Measurements from ENCODE around the gene UQCRC1.

Gene UQCRC1

DNA sequence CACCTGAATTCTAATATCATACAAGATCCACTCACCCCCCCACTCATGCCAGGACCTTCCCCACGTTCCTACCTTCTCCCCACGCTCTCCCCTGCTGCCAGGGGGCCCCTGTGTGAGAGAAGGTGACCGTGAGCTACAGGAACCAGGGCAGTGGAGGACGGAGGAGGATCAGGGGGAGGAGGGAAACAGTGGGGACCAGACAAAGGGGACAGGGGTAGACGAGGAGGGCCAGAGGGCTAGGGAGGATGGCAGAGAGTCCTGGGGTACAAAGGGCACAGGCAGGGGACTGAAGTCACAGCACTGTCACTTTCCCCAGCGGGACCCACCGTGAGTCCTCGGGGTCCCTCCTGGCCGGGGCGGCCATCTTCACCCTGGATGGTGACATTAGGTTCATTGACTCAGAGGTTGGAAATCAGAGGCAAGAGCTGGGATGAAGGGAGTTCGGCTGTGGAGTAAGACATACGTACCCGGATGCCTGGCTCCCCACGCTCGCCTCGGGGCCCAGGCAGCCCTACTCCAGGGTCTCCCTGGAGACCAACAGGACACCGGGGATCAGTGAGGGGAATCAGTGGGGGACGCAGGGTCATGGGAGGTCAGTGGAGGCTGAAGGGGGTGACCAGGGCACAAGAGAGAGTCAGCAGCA lies 39.5 kb downstream of the UQCRC1 start:
- DNase-seq, result no peak

DNA sequence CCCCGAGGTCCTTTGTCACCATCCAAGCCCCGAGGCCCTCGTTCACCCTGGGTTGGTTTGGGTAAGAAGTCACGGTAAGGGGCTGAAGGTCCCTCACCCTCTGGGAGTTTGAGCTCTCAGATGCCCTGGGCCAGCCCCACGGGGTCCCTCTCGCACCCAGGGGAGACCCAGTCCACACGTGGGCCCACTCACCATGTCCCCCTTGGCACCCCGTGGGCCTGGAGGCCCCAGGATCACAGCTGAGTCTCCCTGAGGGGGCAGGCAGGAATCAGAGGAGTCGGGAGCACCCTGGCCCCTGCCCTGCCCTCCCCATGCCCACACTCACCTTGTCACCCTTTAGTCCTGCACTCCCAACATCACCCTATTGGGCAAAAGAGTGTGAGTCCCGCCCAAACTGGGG lies 40.0 kb downstream of the UQCRC1 start:
- no peak for DNase-seq

DNA sequence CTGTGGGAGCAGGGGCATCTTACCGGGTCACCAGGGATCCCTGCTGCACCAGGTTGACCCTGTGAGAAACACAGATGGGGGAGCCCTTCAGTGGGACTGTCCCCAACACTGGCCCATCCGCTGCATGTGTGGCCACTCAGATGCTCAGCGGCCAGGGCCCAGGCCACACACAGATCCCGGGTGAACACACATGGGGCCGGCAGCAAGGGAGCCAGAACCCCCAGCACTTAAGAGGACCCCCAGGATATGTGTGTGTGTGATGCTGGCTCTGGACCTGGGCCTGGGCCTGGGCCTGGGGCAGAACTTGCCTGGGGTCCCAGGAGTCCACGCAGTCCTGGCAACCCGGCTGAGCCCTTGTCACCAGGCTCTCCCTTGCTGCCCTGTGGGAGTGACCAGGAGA lies 41.0 kb downstream of the UQCRC1 start:
- no peak for DNase-seq

DNA sequence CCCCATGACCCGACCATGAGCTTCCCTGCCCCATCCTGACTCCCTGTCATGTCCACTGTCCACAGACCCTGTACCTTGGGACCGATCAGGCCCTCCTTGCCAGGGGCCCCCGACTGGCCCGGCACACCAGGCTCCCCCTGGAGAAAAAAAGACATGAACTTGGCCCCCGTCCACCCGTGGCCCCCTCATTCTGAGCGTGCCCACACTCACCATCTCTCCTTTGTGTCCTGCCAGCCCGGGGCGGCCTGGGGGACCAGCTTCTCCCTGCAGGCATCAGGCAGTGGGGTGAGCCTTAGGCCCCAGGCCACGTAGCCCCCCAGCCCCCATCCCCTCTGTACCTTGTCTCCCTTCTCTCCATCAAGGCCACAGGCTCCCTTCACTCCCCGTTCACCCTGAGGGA lies 41.9 kb downstream of the UQCRC1 start:
- no peak for DNase-seq

DNA sequence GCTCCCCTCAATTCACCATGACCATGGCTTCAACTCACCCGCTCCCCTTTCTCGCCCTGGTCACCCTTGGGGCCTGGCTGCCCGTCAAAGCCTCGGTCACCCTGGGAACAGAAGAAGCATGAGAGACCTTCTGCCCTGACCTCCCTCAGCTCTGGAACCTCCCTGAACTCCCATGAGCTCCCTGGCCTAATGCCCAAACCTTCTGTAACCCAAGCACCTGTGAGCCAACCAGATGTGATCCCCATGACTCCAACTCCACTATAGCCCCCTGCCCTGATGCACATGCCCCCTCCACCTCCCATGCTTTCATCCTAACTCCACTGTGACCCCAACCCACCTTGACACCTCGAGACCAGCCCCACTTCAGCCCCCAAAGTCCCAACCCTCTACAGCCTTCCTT lies 42.4 kb downstream of the UQCRC1 start:
- DNase-seq, result no peak

DNA sequence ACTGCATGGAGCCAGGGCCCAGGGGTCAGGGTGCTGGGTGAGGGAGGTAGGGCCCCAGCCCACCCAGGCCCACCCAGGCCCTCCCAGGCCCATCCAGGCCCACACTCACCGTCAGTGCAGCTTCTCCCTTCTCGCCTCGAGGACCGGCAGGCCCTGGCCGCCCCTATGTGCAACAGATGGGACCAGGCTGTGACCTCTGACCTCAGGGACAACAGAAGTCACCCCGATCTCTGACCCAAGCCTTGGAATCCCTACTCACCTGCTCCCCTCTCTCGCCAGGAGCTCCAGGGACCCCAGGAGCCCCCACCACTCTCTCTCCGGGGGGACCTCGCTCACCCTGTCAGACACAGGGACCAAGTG lies 43.1 kb downstream of the UQCRC1 start:
- no peak for DNase-seq

DNA sequence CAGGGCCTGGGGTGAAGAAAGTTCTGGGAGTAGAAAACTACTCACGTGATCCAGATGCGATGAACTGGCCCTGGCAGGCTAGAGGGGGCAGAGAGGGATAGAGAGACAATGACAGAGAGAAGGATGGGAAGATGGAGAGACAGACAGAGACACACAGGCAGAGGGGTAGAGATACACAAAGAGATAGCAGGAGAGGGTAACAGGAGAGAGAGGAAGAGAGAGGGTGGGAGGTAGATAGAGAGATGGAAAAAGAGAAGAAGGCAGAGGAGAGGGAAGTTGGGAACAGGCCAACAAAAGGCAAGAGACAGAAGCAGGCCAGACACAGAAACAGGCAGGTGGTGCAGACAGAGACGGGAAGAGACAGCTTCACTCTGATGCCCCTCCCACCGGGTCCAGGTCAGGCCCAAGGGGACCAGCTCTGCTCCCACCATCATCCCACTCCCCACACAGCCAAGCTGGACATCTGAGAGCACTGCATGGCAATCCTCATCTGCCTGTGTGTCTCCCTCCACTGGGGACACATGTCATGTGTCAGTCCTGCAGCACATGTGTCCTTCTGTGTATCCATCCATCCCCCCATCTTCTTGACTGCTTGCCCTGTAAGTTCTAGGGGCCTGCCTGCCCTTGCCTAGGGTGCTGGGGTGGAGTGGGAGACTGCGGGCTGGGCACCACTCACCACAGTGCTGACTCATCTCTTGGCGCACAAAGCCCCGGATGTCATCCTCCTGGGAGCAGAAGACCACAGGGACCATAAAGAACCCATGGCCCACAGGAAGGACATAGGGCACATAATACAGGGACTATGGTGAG lies 43.6 kb downstream of the UQCRC1 start:
- DNase-seq, result no peak

DNA sequence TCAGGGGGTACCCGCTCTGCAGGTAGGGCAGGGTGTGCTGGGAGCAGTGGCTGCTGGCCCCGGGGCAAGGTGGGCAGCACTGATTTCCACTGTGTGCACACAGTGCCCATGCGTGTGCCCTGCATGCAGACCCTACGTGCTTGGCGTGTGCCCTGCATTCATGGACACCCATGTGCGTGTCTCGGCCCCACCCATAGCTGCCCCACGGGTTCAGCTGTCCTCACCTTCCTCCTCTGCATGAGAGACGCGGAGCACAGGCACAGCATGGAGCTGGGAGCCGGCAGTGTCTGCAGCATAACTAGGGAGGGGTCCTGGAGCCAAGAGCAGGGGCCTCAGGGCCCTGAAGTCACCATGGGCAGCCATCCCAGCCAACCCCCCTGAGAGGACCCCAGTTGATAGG lies 44.3 kb downstream of the UQCRC1 start:
- no peak for DNase-seq

DNA sequence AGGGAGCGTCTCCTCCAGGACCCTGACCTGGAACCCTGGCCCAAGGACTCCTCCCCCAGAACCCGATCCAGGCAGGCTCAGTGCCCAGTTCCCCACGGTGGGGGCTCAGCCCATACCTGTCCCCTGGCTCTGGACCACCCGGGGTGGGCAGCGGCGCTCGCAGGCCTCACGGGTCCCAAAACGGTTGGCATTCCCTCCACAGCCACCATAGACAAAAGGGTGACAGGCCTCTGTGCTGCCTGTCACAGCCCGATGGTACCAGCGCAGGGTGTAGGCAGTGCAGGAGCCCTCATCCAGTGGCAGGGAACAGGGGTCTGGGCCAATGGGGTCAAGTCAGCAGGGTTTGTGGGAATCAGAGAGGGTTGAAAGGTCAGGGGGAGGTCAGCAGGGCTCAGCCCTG lies 44.8 kb downstream of the UQCRC1 start:
- DNase-seq, result no peak

DNA sequence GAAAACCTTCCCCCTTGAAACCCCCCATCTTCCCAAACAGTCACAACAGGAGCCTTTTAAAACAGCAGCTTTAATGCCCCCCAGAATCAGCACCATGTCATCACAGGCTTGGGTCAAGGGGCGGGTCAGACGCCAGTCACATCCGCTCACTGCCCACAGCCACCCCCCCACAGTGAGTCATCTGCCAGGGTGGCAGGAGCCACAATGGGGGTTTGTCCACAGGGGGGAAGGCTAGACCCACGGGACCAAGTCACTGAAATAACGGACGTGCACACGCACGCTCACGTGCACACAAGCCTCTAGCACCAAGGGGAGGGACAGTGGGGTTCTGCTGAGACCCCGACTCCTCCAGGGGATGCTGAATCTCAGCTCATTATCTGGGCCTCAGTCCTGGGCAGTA lies 45.4 kb downstream of the UQCRC1 start:
- DNase-seq, result no peak

DNA sequence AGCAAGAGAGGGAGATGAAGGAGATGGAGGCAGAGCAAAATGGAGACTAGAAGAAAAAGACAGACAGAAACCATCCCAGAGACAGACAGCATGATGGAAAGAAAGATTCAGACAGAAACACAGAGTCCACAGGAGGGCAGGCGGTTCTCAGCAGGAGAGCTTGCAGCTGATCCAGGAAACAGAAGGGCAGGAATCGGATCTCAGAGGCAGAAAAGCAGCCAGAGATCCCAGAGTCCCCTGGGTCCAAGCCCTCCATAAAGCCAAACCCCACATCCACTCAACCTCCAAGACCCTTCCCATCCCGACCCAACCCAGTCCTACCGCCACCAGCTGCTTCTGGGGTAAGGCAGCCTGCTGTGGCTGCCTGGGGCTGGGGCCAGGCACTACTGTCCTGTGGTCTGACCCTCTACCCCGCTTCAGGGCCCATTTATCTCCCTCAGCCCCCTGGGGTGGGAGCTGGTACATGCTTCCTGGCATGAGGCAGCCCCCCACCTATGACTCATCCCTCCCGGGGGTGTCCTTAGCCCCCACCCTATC lies 46.0 kb downstream of the UQCRC1 start, which contains the start of gene UCN2:
UCN2 (minus strand) TSS at position 400 of the 537 bp plus-strand sequence. CDS start 657 bp downstream, outside the sequence.
- no peak for DNase-seq

DNA sequence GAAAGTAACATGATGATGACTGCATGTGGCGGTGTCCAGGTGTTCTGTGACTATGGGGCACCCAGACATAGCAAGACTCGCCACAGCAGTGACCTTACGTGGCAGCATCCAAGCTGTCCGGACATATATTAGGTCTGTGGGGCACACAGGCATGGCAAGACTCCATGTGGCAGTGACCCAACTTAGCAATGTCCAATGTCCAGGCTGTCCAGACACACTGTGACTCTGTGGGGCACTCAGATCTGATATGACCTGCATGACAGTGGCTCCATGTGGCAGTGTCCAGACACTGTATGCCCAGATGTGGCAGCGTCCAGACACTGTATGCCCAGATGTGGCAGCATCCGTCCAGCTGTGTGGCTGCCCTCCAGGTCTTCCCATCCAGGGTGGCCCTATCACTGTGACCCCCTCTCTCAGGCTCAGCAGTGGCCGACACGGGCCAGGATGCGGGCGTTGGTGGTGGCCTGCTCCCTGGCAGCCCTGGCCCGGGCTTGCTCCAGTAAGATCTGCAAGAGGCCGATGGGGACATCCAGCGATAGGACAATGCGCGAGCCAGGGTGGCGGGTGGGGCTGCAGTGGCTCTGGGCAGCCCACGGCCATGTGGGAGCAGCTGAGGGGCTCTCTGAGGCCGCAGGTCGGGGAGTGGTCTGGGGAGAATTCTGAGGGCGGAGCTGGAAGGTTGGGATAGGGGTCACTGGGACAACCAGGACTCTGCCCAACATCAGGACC lies 46.9 kb downstream of the UQCRC1 start:
- DNase-seq, result no peak

DNA sequence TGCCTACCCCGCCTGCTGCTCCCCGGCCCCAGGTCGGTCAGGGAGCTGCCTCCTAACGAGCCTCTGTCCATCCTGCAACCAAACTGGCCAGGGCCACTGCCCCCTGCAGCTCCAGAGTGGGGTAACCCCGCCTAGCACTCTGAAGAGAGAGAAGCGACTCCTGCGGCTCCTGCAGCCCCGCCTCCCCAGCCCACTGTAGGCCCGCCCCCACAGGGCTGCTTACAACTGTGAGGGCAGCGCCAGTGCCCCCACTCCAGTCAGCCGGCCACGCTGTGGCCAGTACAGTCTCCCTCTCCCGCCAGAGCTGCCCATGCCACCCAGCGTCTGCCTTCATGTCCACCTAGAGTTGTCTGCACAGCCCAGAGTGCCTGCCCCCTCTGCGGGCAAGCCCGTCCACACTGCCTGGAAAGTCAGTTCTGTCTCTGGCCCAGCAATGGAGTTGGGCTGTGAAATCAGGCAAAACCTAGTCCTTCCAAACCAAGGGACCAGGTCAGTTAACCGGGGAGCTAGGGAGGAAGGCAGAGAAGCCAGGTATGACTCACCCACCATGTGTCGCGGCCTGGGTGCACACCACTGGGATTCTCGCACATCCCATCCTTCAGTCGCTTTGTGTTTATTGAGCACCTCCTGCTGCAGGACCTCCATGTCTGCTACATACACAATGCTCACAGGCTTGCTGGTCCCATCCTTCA lies 48.3 kb downstream of the UQCRC1 start:
- DNase-seq, result no peak

DNA sequence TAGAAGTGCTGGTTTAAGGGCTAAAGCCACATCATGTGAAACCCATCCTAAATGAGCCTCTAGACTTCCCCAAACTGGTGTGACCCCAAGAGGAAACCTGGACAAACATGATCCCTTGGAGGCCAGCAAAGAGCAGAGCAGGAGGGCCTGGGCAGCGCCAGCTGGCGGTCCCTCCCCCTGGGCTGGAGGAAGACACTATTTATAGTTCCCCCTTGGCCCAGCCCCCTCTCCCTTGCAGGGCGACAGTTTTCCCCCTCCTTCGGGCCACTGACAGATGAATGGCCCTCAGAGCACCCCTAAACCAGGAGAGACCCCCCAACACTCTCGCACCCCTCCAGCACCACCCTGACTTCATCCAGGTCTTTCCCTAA lies 48.8 kb downstream of the UQCRC1 start:
- no peak for DNase-seq

DNA sequence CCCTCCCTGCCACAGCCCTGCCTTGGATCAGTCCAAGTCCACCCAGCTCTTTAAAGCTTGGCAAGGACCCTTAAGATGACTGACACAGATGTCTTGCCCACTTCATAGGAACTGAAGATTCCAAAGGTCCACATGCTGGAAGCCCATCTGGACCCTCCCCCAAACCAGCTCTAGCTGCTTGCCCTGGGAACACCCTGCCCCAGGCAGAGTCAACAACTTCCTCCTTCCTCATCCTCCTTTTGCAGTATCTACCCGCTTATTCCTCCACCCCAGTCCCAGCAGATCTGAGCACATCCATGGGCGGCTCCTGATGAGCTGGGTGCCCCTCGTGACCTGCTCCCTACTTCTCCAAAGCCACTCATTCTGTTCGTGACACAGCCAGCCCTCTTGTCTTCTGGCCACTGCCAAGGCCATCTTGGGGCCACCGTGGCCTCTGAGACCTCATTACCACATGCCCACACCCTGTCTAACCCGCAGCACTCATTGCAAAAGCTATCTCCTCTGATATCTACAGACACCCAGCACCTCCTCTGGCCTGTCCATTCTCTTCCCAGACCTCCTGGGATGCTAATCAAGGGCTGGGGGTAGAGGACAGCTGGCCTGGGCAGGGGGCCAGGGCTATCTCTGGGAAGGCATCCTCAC lies 50.8 kb downstream of the UQCRC1 start:
- DNase-seq, result no peak

DNA sequence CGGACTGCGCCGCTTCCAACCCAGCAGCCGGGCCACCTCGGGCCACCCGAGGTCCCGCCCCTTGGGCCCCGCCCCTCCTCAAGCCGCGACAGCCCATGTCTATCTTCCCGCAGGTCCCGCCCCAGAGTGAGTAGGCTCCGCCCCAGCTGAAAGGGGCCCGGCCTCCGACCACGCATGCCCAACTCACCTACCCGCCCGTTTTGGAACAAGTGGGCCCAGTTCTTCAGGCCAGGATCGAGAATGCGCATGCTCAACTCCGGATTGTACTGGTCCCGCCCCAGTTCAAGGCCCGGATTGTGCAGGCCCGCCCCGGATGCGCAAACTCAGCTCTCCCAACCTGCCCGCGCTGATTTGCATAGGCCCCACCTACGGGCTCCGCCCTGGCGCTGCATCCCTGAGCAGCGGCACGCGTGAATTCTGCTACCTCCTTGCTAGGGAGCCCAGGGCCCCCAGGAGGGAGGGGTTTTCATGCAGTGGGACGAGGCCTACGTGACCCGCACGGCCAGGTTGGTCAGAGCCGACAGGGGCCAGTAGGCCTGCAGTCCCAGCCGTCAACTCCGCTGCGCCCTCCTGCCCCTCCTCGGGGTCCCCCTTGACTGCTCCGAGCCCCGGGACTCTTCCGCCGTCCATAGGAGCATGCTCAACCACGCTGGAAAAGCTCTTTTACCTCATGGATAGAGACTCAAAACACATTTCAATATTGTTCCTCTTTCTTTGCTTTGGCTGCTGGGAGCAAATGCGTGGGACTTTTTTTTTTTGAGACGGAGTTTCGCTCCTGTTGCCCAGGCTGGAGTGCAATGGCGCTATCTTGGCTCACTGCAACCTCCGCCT lies 52.4 kb downstream of the UQCRC1 start, which contains the start of gene PFKFB4:
PFKFB4 (minus strand) TSS at position 8 of the 831 bp plus-strand sequence. CDS start 26 bp downstream, outside the sequence.
- DNase-seq, result peak; percentile 98

DNA sequence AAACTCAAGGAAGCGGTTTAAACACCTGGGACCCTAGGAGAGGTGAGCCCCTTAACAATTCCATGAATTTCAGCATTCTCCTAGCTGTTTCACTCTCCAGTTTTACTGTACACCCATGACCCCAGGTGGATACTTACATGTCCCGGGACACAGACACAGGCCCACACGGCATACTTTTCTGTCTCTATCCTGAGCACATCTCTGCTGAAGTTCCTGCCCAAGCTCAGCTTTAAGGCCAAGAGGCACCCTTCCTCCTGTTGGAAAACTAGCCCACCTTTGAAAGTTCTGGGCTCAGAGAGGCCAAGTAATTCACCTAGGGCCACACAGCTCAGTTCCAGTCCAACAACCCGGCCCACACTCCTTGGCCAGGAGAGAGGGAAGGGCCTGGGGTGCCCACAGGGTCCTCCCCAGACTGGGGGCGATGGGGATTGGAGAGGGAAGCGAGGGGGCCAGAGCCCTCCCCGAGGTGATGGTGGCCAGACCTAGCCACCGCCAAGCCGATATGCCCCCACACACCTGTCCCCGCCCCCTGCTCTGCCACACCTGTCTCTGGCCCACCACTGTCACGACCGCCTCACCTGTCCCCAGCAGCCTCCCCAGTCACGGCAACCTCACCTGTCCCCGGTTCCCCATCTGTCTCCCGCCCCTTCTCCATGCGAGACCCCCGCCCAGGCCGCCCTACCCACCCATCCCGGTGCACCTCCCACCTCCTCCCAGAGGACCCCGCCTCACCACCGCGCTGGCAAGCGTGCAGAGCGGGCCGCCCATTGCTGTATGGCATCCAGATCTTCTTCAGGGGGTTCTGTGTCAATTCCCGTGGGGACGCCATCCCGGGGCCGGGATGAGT lies 53.3 kb downstream of the UQCRC1 start:
- no peak for DNase-seq

DNA sequence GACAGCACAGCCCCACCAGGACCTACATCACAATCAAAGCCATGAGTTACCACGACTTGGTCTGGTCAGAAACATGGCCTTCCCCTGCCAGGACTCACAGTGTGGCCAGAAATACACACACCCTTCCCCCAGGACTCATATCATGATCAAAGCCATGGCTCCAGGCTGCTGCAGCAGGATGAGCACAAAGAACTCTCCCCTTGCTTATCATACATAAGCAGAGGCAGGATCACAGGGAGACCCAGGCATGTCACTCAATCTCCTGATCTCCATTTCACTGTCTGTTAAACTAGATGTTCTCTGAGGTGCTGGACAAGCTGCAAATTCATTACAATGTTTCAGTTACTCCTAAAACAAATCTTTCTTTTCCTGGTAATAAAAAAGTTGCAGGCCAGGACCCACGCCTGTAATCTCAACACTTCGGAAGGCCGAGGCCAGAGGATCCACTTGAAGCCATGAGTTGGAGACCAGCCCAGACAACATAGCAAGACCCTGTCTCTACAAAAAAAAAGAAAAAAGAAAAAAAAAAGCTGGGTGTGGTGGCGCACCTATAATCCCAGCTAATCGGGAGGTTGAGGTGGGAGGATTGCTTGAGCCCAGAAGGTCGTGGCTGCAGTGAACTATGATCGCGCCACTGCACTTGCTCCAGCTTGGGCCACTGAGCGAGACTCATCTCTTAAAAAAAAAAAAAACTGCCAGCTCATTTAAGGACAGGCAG lies 54.1 kb downstream of the UQCRC1 start:
- no peak for DNase-seq
